Hepatocyte (in vitro differentiated cells): ENCODE measurements around the gene CBARP. TPM values are rescaled to one million over a fixed set of nuclear protein-coding genes. Genes with fewer than 3 reads are reported as not detected.
A peak's percentile ranks its signal among the peaks of the same experiment; 100 is the strongest.
"Not testable (repeated sequence)": the region's sequence is repeated elsewhere in the genome, so short reads cannot be mapped to it uniquely, and the experiment has no call there.

ENCODE experiments used
- DNase-seq: peaks from one replicate; pipeline ENCODE4 v3.0.0-alpha.2; 2016; ENCODE audit warnings: low spot score
- H2AFZ ChIP-seq: fragments of 200-600 bp; sonication (generic); 2 replicates; pipeline ENCODE4 v1.6.0; 2016; ENCODE audit warnings: antibody characterized with exemption, mild to moderate bottlenecking
- H3K27ac ChIP-seq: fragments of 200-600 bp; sonication (generic); 2 replicates; pipeline ENCODE4 v1.5.1; 2016; ENCODE audit warnings: mild to moderate bottlenecking
- H3K27me3 ChIP-seq: fragments of 200-600 bp; sonication (generic); 2 replicates; pipeline ENCODE4 v1.6.1; 2016
- H3K36me3 ChIP-seq: fragments of 200-600 bp; sonication (generic); replicated peaks from 2 replicates; pipeline ENCODE4 v1.5.1; 2016; ENCODE audit warnings: low read depth; ENCODE audit not compliant: insufficient read depth
- H3K4me1 ChIP-seq: fragments of 200-600 bp; sonication (generic); 2 replicates; pipeline ENCODE4 v1.5.1; 2016; ENCODE audit warnings: mild to moderate bottlenecking, moderate library complexity; ENCODE audit not compliant: insufficient read depth
- H3K4me2 ChIP-seq: fragments of 200-600 bp; sonication (generic); 2 replicates; pipeline ENCODE4 v1.6.0; 2016
- H3K4me3 ChIP-seq: fragments of 200-600 bp; sonication (generic); 2 replicates; pipeline ENCODE4 v1.5.1; 2016; ENCODE audit warnings: mild to moderate bottlenecking
- H3K79me2 ChIP-seq: fragments of 200-600 bp; sonication (generic); 2 replicates; pipeline ENCODE4 v1.6.0; 2017; ENCODE audit warnings: mild to moderate bottlenecking
- H3K9me2 ChIP-seq: fragments of 200-600 bp; sonication (generic); replicated peaks from 2 replicates; pipeline ENCODE4 v1.6.0; 2017; ENCODE audit warnings: mild to moderate bottlenecking; ENCODE audit not compliant: insufficient read depth
- H3K9me3 ChIP-seq: fragments of 200-600 bp; sonication (generic); 2 replicates; pipeline ENCODE4 v1.5.1; 2016; ENCODE audit warnings: low read depth, mild to moderate bottlenecking
- H4K20me1 ChIP-seq: fragments of 200-600 bp; sonication (generic); 2 replicates; pipeline ENCODE4 v1.6.0; 2016; ENCODE audit warnings: mild to moderate bottlenecking; ENCODE audit not compliant: insufficient read depth, poor library complexity, severe bottlenecking
- EZH2 ChIP-seq: fragments of 200-600 bp; sonication (generic); IDR thresholded peaks from 2 replicates; pipeline ENCODE4 v1.6.1; 2016; ENCODE audit warnings: antibody characterized with exemption, mild to moderate bottlenecking, borderline replicate concordance
- EZH2phosphoT487 ChIP-seq: fragments of 200-600 bp; sonication (generic); IDR thresholded peaks from one replicate; pipeline ENCODE4 v1.6.1; 2018; ENCODE audit warnings: antibody characterized with exemption, mild to moderate bottlenecking, low read depth, moderate library complexity; ENCODE audit not compliant: unreplicated experiment, severe bottlenecking
- WGBS: methylation state at CpG from one replicate; pipeline ENCODE4 v1.1.6; 2016; ENCODE audit warnings: low lambda C conversion rate; ENCODE audit errors: missing lambda C conversion rate; 5-methylcytosine and 5-hydroxymethylcytosine counted together
- polyA plus RNA-seq: library from polyadenylated mRNA; unstranded; fragments of >200 nt; fragmentation: Nextera tagmentation; extraction: Ambion mirVana; gene quantifications from 2 replicates; pipeline ENCODE4 v1.2.1, GENCODE V29; 2016
- total RNA-seq: library from RNA; depleted of rRNA; stranded (reverse); fragments of >200 nt; gene quantifications from 2 replicates; pipeline ENCODE4 v1.2.3, GENCODE V29; 2014
- TF ChIP-seq, protein P1 (sequence below): fragments of 200-600 bp; sonication (generic); IDR thresholded peaks from 2 replicates; pipeline ENCODE4 v1.5.1; 2016; ENCODE audit warnings: antibody characterized with exemption, mild to moderate bottlenecking; ENCODE audit not compliant: poor library complexity

Gene CBARP
- total and polyA plus RNA-seq, 2 experiments from 2014 or later = 4.2 to 7.1 TPM

DNA sequence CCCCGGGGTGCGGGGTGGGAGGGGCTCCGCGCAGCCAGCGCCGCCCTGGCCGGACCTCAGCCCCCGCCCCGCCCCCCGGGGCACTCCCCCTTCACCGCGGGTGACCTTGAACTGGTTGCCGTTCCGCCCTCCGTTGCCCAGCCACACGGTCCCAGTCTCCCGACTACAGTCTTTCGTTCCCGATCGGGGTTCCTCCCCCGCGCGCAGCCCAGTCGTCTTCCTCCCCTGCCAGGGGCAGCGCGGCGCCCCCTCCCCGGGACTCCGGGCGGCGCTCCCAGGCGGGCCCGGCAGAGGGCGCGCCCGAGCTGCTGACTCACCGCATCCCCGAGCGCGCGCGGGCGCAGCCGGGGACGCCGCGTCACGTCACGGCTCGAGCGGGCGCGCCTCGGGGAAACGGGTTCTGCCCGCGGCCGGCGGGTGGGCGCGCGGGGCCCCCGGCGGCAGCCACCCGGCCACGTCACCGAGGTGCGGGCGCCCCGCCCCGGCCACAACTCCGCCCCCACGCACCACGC lies 11.0 kb upstream of the CBARP start:
- H3K27ac ChIP-seq = peak overlapping the region; percentile 100
- 1% methylated on average over 39 of the region's 74 CpGs for WGBS
- peak overlapping the region; percentile 74 for H3K4me3 ChIP-seq
- H2AFZ ChIP-seq = peak overlapping the region; percentile 32
- peaks cover 16% of the 10 kb centered on the region for H4K20me1 ChIP-seq
- H3K79me2 ChIP-seq = peaks cover 37% of the 10 kb centered on the region
- no peaks in the 10 kb centered on the region for H3K9me2 ChIP-seq
- H3K4me2 ChIP-seq = peak overlapping the region; percentile 90
- peak; percentile 90 for DNase-seq
- TF ChIP-seq EZH2phosphoT487 = no peak
- TF ChIP-seq, protein P1, sequence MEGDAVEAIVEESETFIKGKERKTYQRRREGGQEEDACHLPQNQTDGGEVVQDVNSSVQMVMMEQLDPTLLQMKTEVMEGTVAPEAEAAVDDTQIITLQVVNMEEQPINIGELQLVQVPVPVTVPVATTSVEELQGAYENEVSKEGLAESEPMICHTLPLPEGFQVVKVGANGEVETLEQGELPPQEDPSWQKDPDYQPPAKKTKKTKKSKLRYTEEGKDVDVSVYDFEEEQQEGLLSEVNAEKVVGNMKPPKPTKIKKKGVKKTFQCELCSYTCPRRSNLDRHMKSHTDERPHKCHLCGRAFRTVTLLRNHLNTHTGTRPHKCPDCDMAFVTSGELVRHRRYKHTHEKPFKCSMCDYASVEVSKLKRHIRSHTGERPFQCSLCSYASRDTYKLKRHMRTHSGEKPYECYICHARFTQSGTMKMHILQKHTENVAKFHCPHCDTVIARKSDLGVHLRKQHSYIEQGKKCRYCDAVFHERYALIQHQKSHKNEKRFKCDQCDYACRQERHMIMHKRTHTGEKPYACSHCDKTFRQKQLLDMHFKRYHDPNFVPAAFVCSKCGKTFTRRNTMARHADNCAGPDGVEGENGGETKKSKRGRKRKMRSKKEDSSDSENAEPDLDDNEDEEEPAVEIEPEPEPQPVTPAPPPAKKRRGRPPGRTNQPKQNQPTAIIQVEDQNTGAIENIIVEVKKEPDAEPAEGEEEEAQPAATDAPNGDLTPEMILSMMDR = peak; percentile 79
- H3K9me3 ChIP-seq = no peaks in the 10 kb centered on the region
- H3K36me3 ChIP-seq = no peaks in the 10 kb centered on the region
- peaks cover 42% of the 10 kb centered on the region for H3K4me1 ChIP-seq
- H3K27me3 ChIP-seq = no peaks in the 10 kb centered on the region

DNA sequence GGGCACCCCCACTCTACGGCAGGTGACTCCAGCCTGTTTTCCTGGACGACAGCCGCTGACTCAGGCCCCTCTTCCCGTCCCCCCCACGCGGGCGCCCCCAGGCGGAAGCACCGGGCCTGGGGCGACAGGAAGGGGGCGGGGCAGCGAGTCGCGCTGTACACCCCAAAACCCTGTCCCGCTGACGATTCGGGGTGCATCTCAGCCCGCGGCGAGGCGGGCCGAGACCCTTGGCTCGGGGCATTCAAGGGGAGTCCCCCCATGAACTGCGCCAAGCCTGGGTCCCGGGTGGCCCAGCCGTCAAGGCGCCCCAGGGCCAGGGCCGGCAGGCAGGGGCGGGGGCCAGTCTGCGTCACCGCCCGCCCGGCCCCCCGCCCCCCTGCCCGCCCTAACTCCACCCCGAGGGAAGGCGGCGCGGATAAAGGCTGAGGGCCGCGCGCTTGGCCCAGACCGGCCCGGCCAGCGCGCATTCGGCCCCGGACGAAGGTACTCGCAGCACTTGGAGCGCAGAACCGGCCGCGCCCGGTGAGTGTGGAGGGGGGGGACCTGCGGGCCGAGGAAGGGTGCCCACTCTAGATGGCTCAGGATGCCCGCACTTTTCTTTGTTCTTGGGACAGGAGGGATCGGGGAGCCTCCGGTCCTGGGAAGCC lies 10.5 kb upstream of the CBARP start, which contains the start of gene MIDN:
TSS of gene MIDN (plus strand) at position 445 of the 647 bp plus-strand sequence. CDS start 1,714 bp downstream, outside the sequence.
- peak within 1 kb of the TSS; percentile 74 for H3K4me3 ChIP-seq
- peak; percentile 94 for DNase-seq
- no peaks in the 10 kb centered on the region for H3K27me3 ChIP-seq
- H3K79me2 ChIP-seq = peaks cover 38% of the 10 kb centered on the region
- H3K36me3 ChIP-seq = no peaks in the 10 kb centered on the region
- H3K27ac ChIP-seq = peak within 1 kb of the TSS; percentile 100
- no peaks in the 10 kb centered on the region for H3K9me2 ChIP-seq
- peak within 1 kb of the TSS; percentile 32 for H2AFZ ChIP-seq
- peaks cover 40% of the 10 kb centered on the region for H3K4me1 ChIP-seq
- 2% methylated on average over 30 of the region's 60 CpGs for WGBS
- TF ChIP-seq, protein P1 = peak; percentile 44
- no peak for TF ChIP-seq EZH2phosphoT487
- H3K9me3 ChIP-seq = no peaks in the 10 kb centered on the region
- peaks cover 14% of the 10 kb centered on the region for H4K20me1 ChIP-seq
- peak within 1 kb of the TSS; percentile 90 for H3K4me2 ChIP-seq

DNA sequence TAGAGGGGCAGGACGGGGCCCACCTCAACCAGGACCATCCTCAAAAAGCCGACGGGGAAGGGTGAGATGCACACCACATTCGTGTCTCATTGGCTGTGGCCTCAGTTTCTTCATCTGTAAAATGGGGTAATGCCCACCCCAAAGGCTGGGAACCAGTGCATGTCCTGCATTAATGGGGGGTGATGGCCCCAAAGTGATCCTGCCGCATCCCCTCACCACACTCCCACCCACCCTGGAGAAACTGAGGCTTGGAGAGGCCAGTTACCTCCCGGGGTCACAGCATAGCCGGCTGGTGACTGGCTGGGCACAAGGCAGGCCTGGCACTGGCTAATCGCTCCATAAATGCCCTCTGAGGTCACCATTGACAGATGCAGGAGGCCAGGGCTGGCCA lies 9.9 kb upstream of the CBARP start:
- no peaks in the 10 kb centered on the region for H3K27me3 ChIP-seq
- H3K9me3 ChIP-seq = no peaks in the 10 kb centered on the region
- H3K79me2 ChIP-seq = peaks cover 43% of the 10 kb centered on the region
- H3K9me2 ChIP-seq = no peaks in the 10 kb centered on the region
- TF ChIP-seq, protein P1 = no peak
- TF ChIP-seq EZH2phosphoT487 (no peak), EZH2 (no peak)
- peaks cover 36% of the 10 kb centered on the region for H3K4me1 ChIP-seq
- no peaks in the 10 kb centered on the region for H3K36me3 ChIP-seq
- 89% methylated on average over 7 of the region's 8 CpGs for WGBS
- no peak overlapping the region for H2AFZ ChIP-seq
- no peak for DNase-seq
- no peak overlapping the region for H3K4me3 ChIP-seq
- H3K27ac ChIP-seq = peak overlapping the region; percentile 100
- H3K4me2 ChIP-seq = peak overlapping the region; percentile 90
- H4K20me1 ChIP-seq = peaks cover 14% of the 10 kb centered on the region

DNA sequence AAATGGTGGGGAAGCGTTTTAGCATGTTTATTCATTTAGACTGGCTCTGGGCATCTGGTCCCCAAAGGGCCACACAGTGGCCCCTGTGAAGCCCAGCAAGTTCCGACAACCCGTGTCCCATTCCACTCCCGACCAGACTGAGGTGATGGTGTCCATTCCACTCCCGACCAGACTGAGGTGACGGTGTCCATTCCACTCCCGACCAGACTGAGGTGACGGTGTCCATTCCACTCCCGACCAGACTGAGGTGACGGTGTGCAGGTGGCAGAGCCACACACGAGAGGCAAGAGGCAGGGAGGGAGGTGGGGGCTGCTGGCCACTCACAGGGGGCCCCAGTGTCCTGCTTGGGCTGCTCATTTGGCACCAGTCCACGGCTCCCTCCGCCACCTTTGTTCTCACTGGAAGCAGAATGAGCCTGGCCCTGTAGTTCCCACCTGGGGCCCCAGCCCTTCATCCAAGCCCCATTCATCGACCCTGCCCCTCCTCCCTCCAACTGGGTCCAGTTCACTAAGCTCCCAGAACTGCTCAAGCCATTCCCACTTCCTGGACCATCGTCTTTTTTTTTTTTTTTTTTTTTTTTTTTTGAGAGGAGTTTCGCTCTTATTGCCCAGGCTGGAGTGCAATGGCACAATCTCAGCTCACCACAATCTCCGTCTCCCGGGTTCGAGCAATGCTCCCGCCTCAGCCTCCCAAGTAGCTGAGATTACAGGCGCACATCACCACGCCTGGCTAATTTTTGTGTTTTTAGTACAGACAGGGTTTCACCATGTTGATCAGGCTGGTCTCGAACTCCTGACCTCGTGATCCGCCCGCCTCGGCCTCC lies 8.7 kb upstream of the CBARP start:
- H3K4me3 ChIP-seq, H4K20me1 ChIP-seq, H3K9me2 ChIP-seq, H3K9me3 ChIP-seq, H3K36me3 ChIP-seq, H3K27me3 ChIP-seq, H2AFZ ChIP-seq: not testable (repeated sequence)
- peak overlapping the region; percentile 39 for H3K4me2 ChIP-seq
- H3K79me2 ChIP-seq = peaks cover 40% of the 10 kb centered on the region
- 85% methylated on average over 26 of the region's 27 CpGs for WGBS
- H3K27ac ChIP-seq = peak overlapping the region; percentile 100
- peaks cover 40% of the 10 kb centered on the region for H3K4me1 ChIP-seq
- DNase-seq = peak; percentile 69
